ENCODE data around the gene UNC5A. TPM values are rescaled to one million over a fixed set of nuclear protein-coding genes. Genes with fewer than 3 reads are reported as not detected.

Gene UNC5A
- total RNA-seq, 1 donor from 2014 or later: not detected

- Mint-ChIP-seq H3K27ac (ENCODE audit: unreplicated experiment) (no peak overlapping the region), H3K27me3 (ENCODE audit: unreplicated experiment) (peaks cover 16% of the 10 kb centered on the region), H3K36me3 (ENCODE audit: low read depth, unreplicated experiment) (peaks cover 4% of the 10 kb centered on the region), H3K4me3 (ENCODE audit: unreplicated experiment) (no peak overlapping the region), H3K4me1 (ENCODE audit: unreplicated experiment) (no peaks in the 10 kb centered on the region), H3K9me3 (ENCODE audit: unreplicated experiment) (no peaks in the 10 kb centered on the region)
- no peak for DNase-seq (ENCODE audit: low spot score)
- no peak for TF ChIP-seq CTCF (IDR thresholded peaks at IDR 0.05; ENCODE audit: unreplicated experiment)
These were observed 80.3 kb downstream of the UNC5A start for GRCh38 chr5:176890455-176891330.

- H3K27ac Mint-ChIP-seq (ENCODE audit: unreplicated experiment): no peak overlapping the region
- no peak for DNase-seq (ENCODE audit: low spot score)
- no peaks in the 10 kb centered on the region for H3K36me3 Mint-ChIP-seq (ENCODE audit: low read depth, unreplicated experiment)
- no peaks in the 10 kb centered on the region for H3K9me3 Mint-ChIP-seq (ENCODE audit: unreplicated experiment)
- TF ChIP-seq CTCF (IDR thresholded peaks at IDR 0.05; ENCODE audit: unreplicated experiment): no peak
- H3K27me3 Mint-ChIP-seq (ENCODE audit: unreplicated experiment): peaks cover 11% of the 10 kb centered on the region
- H3K4me1 Mint-ChIP-seq (ENCODE audit: unreplicated experiment): peaks cover 5% of the 10 kb centered on the region
- H3K4me3 Mint-ChIP-seq (ENCODE audit: unreplicated experiment): no peak overlapping the region
These were observed 81.1 kb downstream of the UNC5A start for GRCh38 chr5:176891331-176891958.

GRCh38 chr5:176892663-176893062, 82.3 kb downstream of the UNC5A start:
- H3K36me3 Mint-ChIP-seq (ENCODE audit: low read depth, unreplicated experiment): no peaks in the 10 kb centered on the region
- H3K4me3 Mint-ChIP-seq (ENCODE audit: unreplicated experiment): no peak overlapping the region
- H3K9me3 Mint-ChIP-seq (ENCODE audit: unreplicated experiment): no peaks in the 10 kb centered on the region
- H3K27me3 Mint-ChIP-seq (ENCODE audit: unreplicated experiment): peaks cover 11% of the 10 kb centered on the region
- peaks cover 5% of the 10 kb centered on the region for H3K4me1 Mint-ChIP-seq (ENCODE audit: unreplicated experiment)
- no peak for TF ChIP-seq CTCF (IDR thresholded peaks at IDR 0.05; ENCODE audit: unreplicated experiment)
- DNase-seq (ENCODE audit: low spot score): no peak
- no peak overlapping the region for H3K27ac Mint-ChIP-seq (ENCODE audit: unreplicated experiment)

- Mint-ChIP-seq H3K27ac (ENCODE audit: unreplicated experiment) (no peak overlapping the region), H3K27me3 (ENCODE audit: unreplicated experiment) (peaks cover 9% of the 10 kb centered on the region)
These were observed 83.9 kb downstream of the UNC5A start for GRCh38 chr5:176894298-176894697.

More at GRCh38 chr5:176894298-176894697, 83.9 kb downstream of the UNC5A start:
- no peak for TF ChIP-seq CTCF (IDR thresholded peaks at IDR 0.05; ENCODE audit: unreplicated experiment)
- DNase-seq (ENCODE audit: low spot score): no peak
- Mint-ChIP-seq H3K4me1 (ENCODE audit: unreplicated experiment) (peaks cover 10% of the 10 kb centered on the region), H3K4me3 (ENCODE audit: unreplicated experiment) (no peak overlapping the region), H3K9me3 (ENCODE audit: unreplicated experiment) (no peaks in the 10 kb centered on the region), H3K36me3 (ENCODE audit: low read depth, unreplicated experiment) (no peaks in the 10 kb centered on the region)

All from endothelial cell (in vitro differentiated cells).